ENCODE measurements around the gene PCDHGB1.
"Not testable (repeated sequence)": the region's sequence is repeated elsewhere in the genome, so short reads cannot be mapped to it uniquely, and the experiment has no call there.

PCDHGB1 gene

GRCh38 chr5:141383345-141383744, 33.4 kb downstream of the PCDHGB1 start:
- no peak for DNase-seq (ENCODE audit: low read depth)

GRCh38 chr5:141384471-141385267, 34.8 kb downstream of the PCDHGB1 start:
- DNase-seq (ENCODE audit: low read depth), result no peak

GRCh38 chr5:141387557-141388311, 37.8 kb downstream of the PCDHGB1 start, which contains the start of gene PCDHGB4:
TSS of gene PCDHGB4 (plus strand) at chr5:141387698. CDS start at chr5:141387885, 187 bp downstream.
- not testable (repeated sequence) for DNase-seq (ENCODE audit: low read depth)

- DNase-seq (ENCODE audit: low read depth), result no peak
Observed at GRCh38 chr5:141388661-141389060, 38.8 kb downstream of the PCDHGB1 start.

GRCh38 chr5:141389153-141390042, 39.5 kb downstream of the PCDHGB1 start:
- DNase-seq (ENCODE audit: low read depth), result no peak

GRCh38 chr5:141392429-141393198, 42.7 kb downstream of the PCDHGB1 start, which contains the start of gene PCDHGA8:
TSS of gene PCDHGA8 (plus strand) at chr5:141392633. CDS start at chr5:141392814, 181 bp downstream.
- DNase-seq (ENCODE audit: low read depth), result no peak

- DNase-seq (ENCODE audit: low read depth), result no peak
Observed at GRCh38 chr5:141393267-141393666, 43.4 kb downstream of the PCDHGB1 start.

- not testable (repeated sequence) for DNase-seq (ENCODE audit: low read depth)
Observed at GRCh38 chr5:141394401-141395187, 44.7 kb downstream of the PCDHGB1 start.

- DNase-seq (ENCODE audit: low read depth), result not testable (repeated sequence)
Observed at GRCh38 chr5:141397756-141398551, 48.1 kb downstream of the PCDHGB1 start, which contains the start of gene PCDHGB5. TSS of gene PCDHGB5 (plus strand) at chr5:141397947. CDS start at chr5:141398128, 181 bp downstream.

GRCh38 chr5:141398608-141399007, 48.7 kb downstream of the PCDHGB1 start:
- DNase-seq (ENCODE audit: low read depth), result no peak

GRCh38 chr5:141399555-141400258, 49.8 kb downstream of the PCDHGB1 start:
- no peak for DNase-seq (ENCODE audit: low read depth)
